Kidney capillary endothelial cell (primary cell): Measurements from ENCODE around the gene MED27.
A peak's percentile ranks its signal among the peaks of the same experiment; 100 is the strongest.

Experiments
- DNase-seq: peaks from one replicate; pipeline ENCODE4 v3.0.0-alpha.2; 2018; ENCODE audit warnings: low spot score

The MED27 gene

GRCh38 chr9:131997779-131998178 is 81.9 kb downstream of the MED27 start:
- DNase-seq, result no peak

- no peak for DNase-seq
Measured at GRCh38 chr9:131997076-131997475, 82.6 kb downstream of the MED27 start.

GRCh38 chr9:131995382-131995781 is 84.3 kb downstream of the MED27 start:
- DNase-seq, result no peak

DNA sequence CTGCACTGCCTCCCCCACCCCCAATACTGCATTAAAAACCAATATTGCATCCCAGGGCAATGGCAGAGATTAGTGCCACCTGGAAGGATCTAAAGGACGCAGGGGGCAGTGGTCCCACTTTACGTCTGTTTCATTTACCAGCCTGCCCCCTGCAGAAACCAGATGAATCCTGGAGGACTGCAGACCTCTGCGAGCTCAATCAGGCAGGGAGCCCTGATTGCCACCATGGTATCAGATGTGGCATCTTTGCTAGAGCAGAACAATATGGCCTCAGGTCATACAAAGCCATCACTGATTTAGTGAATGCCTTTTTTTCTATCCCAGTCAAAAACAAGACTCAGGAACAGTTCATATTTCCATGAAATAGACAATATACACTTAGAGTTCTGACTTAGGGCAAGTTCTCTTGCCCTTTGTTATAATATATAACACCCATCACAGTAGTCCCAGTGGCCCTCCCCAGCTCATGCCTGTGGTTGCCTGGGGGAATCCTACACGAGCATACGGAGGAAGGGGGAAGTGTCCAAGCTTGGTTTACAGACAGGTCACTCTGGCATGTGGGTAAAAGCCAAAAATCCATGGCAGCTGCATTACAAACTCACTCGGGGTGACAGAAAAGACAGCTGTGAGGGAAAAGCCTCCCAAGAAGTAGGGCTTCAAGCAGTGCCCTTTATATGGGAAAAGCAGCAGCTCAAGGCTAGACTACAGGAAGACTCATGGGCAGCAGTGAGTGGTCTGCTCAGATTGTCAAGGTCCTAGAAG is 85.1 kb downstream of the MED27 start:
- DNase-seq, result no peak

- no peak for DNase-seq
Measured at GRCh38 chr9:131992906-131993657, 86.6 kb downstream of the MED27 start.

GRCh38 chr9:131987232-131987631 is 92.4 kb downstream of the MED27 start:
- no peak for DNase-seq

GRCh38 chr9:131986576-131986975 is 93.1 kb downstream of the MED27 start:
- no peak for DNase-seq

- no peak for DNase-seq
Measured at GRCh38 chr9:131986089-131986488, 93.6 kb downstream of the MED27 start.

- DNase-seq, result peak; percentile 40
Measured at GRCh38 chr9:131984564-131984963, 95.1 kb downstream of the MED27 start.

DNA sequence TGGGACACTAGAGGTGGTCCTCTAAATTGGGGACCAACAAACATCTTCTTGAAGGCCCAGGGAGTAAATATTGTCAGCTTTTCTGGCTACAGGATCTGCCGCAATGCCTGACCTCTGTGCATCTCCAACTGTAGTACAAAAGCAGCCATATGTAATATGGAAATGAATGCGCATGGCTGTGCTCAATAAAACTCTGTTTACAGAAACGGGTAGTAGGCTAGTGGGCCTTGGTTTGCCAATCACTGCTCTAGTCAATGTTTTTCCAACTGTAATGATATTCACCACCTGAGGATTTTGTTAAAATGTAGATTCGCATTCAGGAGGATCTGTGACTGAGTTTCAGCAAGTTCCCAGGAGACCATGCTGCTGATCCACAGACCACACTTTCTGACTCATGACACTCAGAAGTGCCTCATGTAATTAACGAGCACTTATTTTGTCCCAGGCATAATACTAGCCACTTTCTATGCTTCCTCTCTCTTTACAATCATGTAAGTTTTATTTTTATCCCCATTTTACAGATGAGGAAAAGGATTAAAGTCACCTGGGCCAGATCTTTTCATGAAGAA is 96.9 kb downstream of the MED27 start:
- DNase-seq, result no peak

DNA sequence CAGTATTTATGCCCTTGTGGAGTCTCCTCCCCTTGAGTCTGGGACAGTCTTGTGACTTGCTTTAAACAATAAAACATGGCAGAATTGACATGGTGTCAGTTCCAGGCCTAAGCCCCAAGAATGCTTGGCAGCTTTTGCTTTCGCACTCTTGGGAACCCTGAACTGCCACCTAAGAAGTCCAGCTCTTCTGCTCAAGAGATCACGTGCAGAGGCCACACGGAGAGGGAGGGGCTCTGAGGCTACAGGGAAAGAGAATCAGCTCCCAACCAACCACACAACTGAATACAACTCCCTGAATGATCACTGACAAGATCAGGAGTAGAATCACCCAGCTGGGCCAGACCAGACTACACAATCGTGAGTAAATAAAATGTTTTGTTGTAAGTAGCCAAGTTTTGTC is 97.6 kb downstream of the MED27 start:
- no peak for DNase-seq

- peak; percentile 53 for DNase-seq
Measured at GRCh38 chr9:131981116-131981776, 98.4 kb downstream of the MED27 start.

GRCh38 chr9:131980267-131981016 is 99.2 kb downstream of the MED27 start:
- no peak for DNase-seq

DNA sequence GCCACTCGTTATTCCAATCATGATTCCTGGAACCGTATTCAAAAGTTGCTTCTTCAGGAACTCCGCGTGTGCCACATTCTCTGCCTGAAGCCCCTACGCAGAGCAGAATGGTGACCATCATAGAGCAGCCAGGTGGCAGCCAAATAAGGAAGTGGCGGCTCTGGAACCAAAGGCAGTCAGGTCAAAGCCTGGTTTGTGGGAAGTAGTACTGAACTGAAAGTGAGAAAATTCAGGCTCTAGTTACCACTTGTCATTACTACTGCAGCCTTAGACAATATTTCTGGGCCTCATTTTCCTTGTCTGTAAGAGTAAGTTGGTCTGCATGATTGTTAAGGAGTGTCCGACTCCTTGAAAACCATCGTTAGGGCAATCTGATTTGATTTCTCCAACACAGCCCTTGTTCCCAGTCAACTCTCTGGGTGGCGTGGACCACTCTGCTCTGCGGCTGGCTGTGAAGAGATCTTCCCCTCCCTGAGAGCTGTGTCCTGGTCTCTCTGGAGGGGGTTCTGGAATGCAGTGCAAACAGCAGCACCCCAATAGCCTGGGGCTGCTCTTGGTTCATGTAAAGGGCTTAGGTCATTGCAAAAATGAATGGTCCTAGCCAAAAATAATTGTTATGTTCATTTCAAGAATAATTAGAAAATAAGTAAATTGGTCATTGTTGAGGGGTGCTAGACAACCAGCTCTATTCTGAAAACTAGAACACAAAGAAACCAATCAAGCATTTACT is 102.4 kb downstream of the MED27 start:
- DNase-seq, result no peak

DNA sequence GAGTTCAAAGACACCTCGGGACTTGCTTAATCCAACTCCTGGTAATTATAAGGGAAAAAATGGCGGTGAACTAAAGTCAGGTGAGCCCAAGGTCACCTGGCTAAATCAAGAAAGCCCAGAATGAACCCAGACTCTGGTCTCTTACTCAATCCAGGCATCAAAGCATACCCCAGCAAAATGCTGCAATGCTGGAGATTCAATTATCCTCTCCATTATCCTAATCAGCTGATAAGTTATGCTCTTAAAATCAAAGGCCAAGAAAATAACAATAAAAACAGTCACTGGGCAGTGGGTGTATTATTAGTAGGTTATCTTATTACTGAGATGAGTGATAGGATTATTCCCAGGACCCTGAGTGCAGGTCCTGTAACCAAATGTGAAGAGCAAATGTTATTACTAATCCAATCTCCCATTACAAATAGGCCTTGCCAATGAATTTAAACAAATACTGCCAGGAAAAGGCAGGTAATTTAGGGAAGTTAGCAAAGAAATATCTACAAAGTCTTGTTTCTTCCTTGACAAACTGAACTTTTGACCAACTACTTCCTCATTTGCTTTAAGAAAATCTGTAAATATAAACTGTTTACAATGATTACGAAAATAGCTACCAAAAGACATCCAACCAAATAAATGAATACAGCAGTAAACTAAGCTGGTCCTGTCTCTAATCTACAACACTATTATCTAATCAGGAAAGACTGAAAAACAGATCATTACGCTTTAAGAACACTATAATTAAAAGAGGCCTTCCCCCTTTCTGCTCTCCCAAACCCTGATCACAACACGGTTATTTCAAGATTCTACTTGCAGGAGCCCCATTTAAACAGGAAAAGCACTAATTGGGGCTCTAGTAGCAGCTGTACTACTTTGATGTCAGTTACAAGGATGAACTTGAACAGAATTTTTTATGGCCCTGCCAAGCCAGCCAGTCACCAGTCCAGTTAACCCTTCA is 103.2 kb downstream of the MED27 start:
- no peak for DNase-seq

GRCh38 chr9:131972889-131973288 is 106.8 kb downstream of the MED27 start:
- DNase-seq, result no peak

- no peak for DNase-seq
Measured at GRCh38 chr9:131971482-131972074, 108.1 kb downstream of the MED27 start.

DNA sequence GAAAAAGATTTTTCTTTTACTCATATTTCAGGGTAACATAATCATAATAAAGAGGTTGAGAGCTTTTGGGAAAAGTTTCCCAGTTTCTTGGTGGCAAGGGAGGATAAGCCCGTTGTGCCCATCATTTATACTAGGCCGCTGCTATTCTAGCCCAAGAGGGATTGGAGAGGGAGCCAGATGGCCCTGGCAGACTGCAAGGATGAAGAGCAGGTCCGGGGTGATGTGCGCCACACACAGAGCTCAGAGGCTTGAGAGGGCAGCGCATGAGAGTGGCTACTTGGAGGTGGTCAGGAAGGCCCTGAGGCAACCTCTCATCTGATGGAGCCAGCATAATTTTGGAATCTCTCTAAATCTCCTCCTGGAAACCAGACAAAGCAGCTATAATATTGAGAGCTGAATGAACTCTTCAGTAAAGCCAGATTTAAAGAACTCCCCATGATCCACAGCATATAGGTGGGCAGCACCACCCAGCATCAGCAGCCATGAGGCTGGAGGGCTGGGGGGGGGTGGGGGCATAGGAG is 110.1 kb downstream of the MED27 start:
- DNase-seq, result no peak

DNA sequence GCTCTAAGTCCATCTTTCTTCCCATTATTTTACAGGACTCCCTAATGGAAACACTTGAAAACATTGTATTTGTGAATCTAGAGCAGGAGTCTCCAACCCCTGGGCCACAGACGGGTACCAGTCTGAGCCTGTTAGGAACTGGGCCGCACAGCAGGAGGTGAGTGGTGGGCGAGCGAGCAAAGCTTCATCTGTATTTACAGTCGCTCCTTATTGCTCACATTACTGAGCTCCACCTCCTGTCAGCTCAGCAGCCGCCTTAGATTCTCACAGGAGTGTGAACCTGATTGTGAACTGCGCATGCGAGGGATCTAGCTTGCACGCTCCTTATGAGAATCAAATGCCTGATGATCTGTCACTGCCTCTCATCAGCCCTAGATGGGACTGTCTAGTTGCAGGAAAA is 111.0 kb downstream of the MED27 start:
- no peak for DNase-seq
